Stomach (tissue), 9 donors: ENCODE measurements around the gene DDX6. TPM values are rescaled to one million over a fixed set of nuclear protein-coding genes. Genes with fewer than 3 reads are reported as not detected.

ENCODE experiments used
- DNase-seq, 2 donors: peaks; one replicate each; pipeline versions ENCODE4 v3.0.0 to v3.0.0-alpha.2; 2013 to 2019
- H3K27ac ChIP-seq, 5 donors: fragments of 200-600 bp in 4 of 5; sonication (generic) in 4 of 5; one replicate each; pipeline ENCODE4 v1.5.1; 2013 to 2019; ENCODE audit warnings: mild to moderate bottlenecking in 1 of 5, moderate library complexity in 1 of 5
- H3K27me3 ChIP-seq, 3 donors: fragments of 200-600 bp; sonication (generic); one replicate each; pipeline ENCODE4 v1.5.1; 2017 to 2019; ENCODE audit warnings: mixed run types in 1 of 3
- H3K36me3 ChIP-seq, 4 donors: fragments of 200-600 bp; sonication (generic); 1 replicate in 3 of 4; 2 replicates in 1 of 4; pipeline ENCODE4 v1.5.1; 2016 to 2019
- H3K4me1 ChIP-seq, 4 donors: fragments of 200-600 bp; sonication (generic); one replicate each; pipeline ENCODE4 v1.5.1; 2016 to 2019
- H3K4me3 ChIP-seq, 4 donors: fragments of 200-600 bp; sonication (generic) in 3 of 4; one replicate each; pipeline ENCODE4 v1.5.1; 2016 to 2019; ENCODE audit warnings: mild to moderate bottlenecking in 1 of 4
- H3K9me3 ChIP-seq, 4 donors: fragments of 200-600 bp; sonication (generic); one replicate each; pipeline ENCODE4 v1.5.1; 2016 to 2019
- EP300 ChIP-seq: sonication (generic); formaldehyde crosslinking; IDR thresholded peaks from one replicate; pipeline ENCODE4 v1.6.1; 2017; ENCODE audit warnings: antibody characterized with exemption
- POLR2A ChIP-seq, 4 donors: fragments of 450-650 bp; IDR thresholded peaks; one replicate each; pipeline ENCODE4 v1.6.1; 2016; ENCODE audit warnings: antibody characterized with exemption in 4 of 4, control low read depth in 2 of 4, mild to moderate bottlenecking in 1 of 4, moderate library complexity in 1 of 4
- POLR2AphosphoS5 ChIP-seq, 3 donors: sonication (generic); formaldehyde crosslinking; IDR thresholded peaks; one replicate each; pipeline ENCODE4 v1.6.1; 2016; ENCODE audit warnings: antibody characterized with exemption in 3 of 3
- WGBS, 5 donors: extraction: QIAGEN DNeasy Blood & Tissue Kit in 3 of 5; methylation state at CpG; one replicate each; pipeline versions ENCODE4 v1.1.5 to v1.1.7; 2013 to 2018; 5-methylcytosine and 5-hydroxymethylcytosine counted together
- intact Hi-C: fragments of 100-400 bp; cut with DNase I; formaldehyde crosslinking; loops from one replicate; pipeline ENCODE4 v1.15.1; 2023; ENCODE audit warnings: low total_unique reads
- polyA plus RNA-seq, 3 donors: library from polyadenylated mRNA; stranded (reverse); fragments of 200-250 nt; gene quantifications; one replicate each; pipeline ENCODE4 v1.2.3, GENCODE V29; 2013
- total RNA-seq, 5 donors: library from RNA; depleted of rRNA; stranded (reverse); fragments of >200 nt; gene quantifications; one replicate each; pipeline versions ENCODE4 v1.1.0 to v1.2.3, GENCODE V29; 2014 to 2016
- TF ChIP-seq, protein P1 (sequence below), 7 experiments: fragments of 450-650 bp in 4 of 7; fragments of 200-600 bp in 3 of 7; sonication (generic) in 3 of 7; IDR thresholded peaks; one replicate each; pipeline ENCODE4 v1.5.1; 2016 to 2019; ENCODE audit warnings: antibody characterized with exemption in 7 of 7, control low read depth in 2 of 7, mild to moderate bottlenecking in 1 of 7
- donor health status: healthy with polysubstance abuse.
- donor health status: Bipolar disorder and iron deficiency.
- donor health status: healthy.

DDX6 gene
- total and polyA plus RNA-seq, 8 donors: 17.1 to 203 (median 25.0) TPM

DNA sequence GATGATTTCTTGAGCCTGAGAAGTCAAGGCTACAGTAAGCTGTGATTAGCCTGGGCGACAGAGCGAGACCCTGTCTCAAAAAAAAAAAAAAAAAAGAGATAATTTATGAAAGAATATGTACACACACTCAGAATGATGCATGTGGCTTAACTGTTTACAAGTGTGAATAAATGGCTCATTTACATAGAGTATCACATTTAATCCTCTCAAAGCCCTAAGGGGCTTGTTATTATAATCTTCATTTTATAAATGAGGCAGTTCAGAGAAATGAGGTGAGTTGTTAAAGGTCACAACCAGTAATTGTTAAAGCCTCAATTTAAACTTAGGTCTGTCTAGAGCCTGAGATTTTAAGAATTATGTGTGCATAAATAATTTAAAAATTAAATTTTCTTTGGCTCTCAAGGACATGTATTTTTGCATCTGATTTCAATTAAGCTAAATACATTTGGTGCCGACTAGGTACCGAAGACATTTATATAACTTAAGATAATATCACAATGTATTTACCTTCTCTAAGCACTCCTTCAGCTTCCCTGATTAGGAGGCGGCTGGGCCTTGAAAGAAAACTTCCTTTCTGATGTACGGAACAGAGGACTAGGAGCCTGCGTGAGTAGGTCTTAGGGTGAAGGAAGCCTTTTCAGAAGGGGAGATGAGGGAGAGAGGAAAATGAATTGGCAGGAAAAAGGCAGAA is 28.5 kb upstream of the DDX6 start:
- intact Hi-C loops: no loop called here
- Histone ChIP-seq H3K4me1 (peaks cover 11 to 27% (median 16%) of the 10 kb centered on the region in 4 donors), H3K27ac (peak overlapping the region; percentile 48 to 81 (median 67)), H3K9me3 (no peaks in the 10 kb centered on the region), H3K4me3 (no peak overlapping the region), H3K27me3 (no peaks in the 10 kb centered on the region), H3K36me3 (no peaks in the 10 kb centered on the region)
- DNase-seq: peak; percentile 11 to 47
- TF ChIP-seq EP300: no peak
- TF ChIP-seq, protein P1, sequence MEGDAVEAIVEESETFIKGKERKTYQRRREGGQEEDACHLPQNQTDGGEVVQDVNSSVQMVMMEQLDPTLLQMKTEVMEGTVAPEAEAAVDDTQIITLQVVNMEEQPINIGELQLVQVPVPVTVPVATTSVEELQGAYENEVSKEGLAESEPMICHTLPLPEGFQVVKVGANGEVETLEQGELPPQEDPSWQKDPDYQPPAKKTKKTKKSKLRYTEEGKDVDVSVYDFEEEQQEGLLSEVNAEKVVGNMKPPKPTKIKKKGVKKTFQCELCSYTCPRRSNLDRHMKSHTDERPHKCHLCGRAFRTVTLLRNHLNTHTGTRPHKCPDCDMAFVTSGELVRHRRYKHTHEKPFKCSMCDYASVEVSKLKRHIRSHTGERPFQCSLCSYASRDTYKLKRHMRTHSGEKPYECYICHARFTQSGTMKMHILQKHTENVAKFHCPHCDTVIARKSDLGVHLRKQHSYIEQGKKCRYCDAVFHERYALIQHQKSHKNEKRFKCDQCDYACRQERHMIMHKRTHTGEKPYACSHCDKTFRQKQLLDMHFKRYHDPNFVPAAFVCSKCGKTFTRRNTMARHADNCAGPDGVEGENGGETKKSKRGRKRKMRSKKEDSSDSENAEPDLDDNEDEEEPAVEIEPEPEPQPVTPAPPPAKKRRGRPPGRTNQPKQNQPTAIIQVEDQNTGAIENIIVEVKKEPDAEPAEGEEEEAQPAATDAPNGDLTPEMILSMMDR (IDR thresholded peaks at IDR 0.05): no peak
- no peak for TF ChIP-seq POLR2A (IDR thresholded peaks at IDR 0.05)
- no peak for TF ChIP-seq POLR2AphosphoS5 (IDR thresholded peaks at IDR 0.05)
- 46 to 67% (median 53%) methylated on average over 7 of the region's 7 CpGs for whole genome bisulfite sequencing, 5 donors

- intact Hi-C loops: no loop called here
- no peak for DNase-seq
- 95 to 98% (median 96%) methylated on average over 4 of the region's 4 CpGs for WGBS, 5 donors
- Histone ChIP-seq H3K4me3 (no peak overlapping the region), H3K4me1 (peaks cover 11 to 27% (median 16%) of the 10 kb centered on the region in 4 donors), H3K27me3 (no peaks in the 10 kb centered on the region), H3K9me3 (no peaks in the 10 kb centered on the region), H3K36me3 (no peaks in the 10 kb centered on the region), H3K27ac (no peak overlapping the region)
- TF ChIP-seq, protein P1 (IDR thresholded peaks at IDR 0.05): no peak
- TF ChIP-seq POLR2A (IDR thresholded peaks at IDR 0.05) (no peak), EP300 (no peak), POLR2AphosphoS5 (IDR thresholded peaks at IDR 0.05) (no peak)
These were observed 27.2 kb upstream of the DDX6 start for GRCh38 chr11:118818130-118818529.

GRCh38 chr11:118813551-118813950 is 22.6 kb upstream of the DDX6 start:
- DNase-seq: no peak
- Histone ChIP-seq H3K9me3 (no peaks in the 10 kb centered on the region), H3K27me3 (no peaks in the 10 kb centered on the region), H3K4me1 (no peaks in the 10 kb centered on the region), H3K27ac (no peak overlapping the region), H3K36me3 (no peaks in the 10 kb centered on the region), H3K4me3 (no peak overlapping the region)
- WGBS, 5 donors: 25 to 40% (median 38%) methylated on average over 1 of the region's 1 CpG
- TF ChIP-seq POLR2A (IDR thresholded peaks at IDR 0.05) (no peak), EP300 (no peak), POLR2AphosphoS5 (IDR thresholded peaks at IDR 0.05) (no peak)
- TF ChIP-seq, protein P1 (IDR thresholded peaks at IDR 0.05): no peak
- intact Hi-C loops: no loop called here

- Histone ChIP-seq H3K4me3 (no peak overlapping the region), H3K27ac (no peak overlapping the region), H3K4me1 (no peaks in the 10 kb centered on the region), H3K9me3 (no peaks in the 10 kb centered on the region), H3K27me3 (no peaks in the 10 kb centered on the region), H3K36me3 (no peaks in the 10 kb centered on the region)
- intact Hi-C loops: no loop called here
- DNase-seq: no peak
- TF ChIP-seq POLR2A (IDR thresholded peaks at IDR 0.05) (no peak), EP300 (no peak), POLR2AphosphoS5 (IDR thresholded peaks at IDR 0.05) (no peak)
- TF ChIP-seq, protein P1 (IDR thresholded peaks at IDR 0.05): no peak
- WGBS, 5 donors: 14 to 74% (median 60%) methylated on average over 3 to 4 of the region's 5 CpGs
These were observed 21.5 kb upstream of the DDX6 start for GRCh38 chr11:118812485-118812884.
